H1 (cell line): ENCODE data around the gene MATN1. TPM values are rescaled to one million over a fixed set of nuclear protein-coding genes. Genes with fewer than 3 reads are reported as not detected.
A peak's percentile ranks its signal among the peaks of the same experiment; 100 is the strongest.

Experiments
- CTCF ChIA-PET: fragments of 300-600 bp; sonication (Branson Sonifier 250); formaldehyde crosslinking; loops from one replicate; lab custom pipeline; 2021; ENCODE audit not compliant: partially characterized antibody; lab: Charles Lee
- POLR2A ChIA-PET: fragments of 300-600 bp; sonication (Branson Sonifier 250); formaldehyde crosslinking; loops from one replicate; lab custom pipeline; 2021; ENCODE audit warnings: inconsistent platforms; ENCODE audit not compliant: partially characterized antibody; lab: Charles Lee
- DNase-seq, 2 experiments: peaks; one replicate each; pipeline versions ENCODE4 v3.0.0 to v3.0.0-alpha.2; 2010 to 2022; ENCODE audit warnings: low spot score in 2 of 2, low read depth in 1 of 2, mixed read lengths in 1 of 2
- FAIRE-seq: peaks from 2 replicates; lab custom pipeline; 2011; peaks lifted over from hg19 to GRCh38; lab: Jason Lieb, UNC
- H2AFZ ChIP-seq: 2 replicates; pipeline ENCODE4 v1.8.1; 2012; ENCODE audit warnings: low read length, inconsistent platforms
- H2AK5ac ChIP-seq: 2 replicates; pipeline ENCODE4 v1.6.1; 2013; ENCODE audit warnings: low read depth, low read length
- H2BK120ac ChIP-seq: replicated peaks from 2 replicates; pipeline ENCODE3; 2013; ENCODE audit warnings: low read depth, low read length, inconsistent platforms
- H2BK12ac ChIP-seq: 2 replicates; pipeline ENCODE4 v1.6.1; 2013; ENCODE audit warnings: low read depth, low read length
- H2BK15ac ChIP-seq: 2 replicates; pipeline ENCODE4 v1.6.1; 2013; ENCODE audit warnings: low read length
- H2BK20ac ChIP-seq: 2 replicates; pipeline ENCODE4 v1.6.1; 2013; ENCODE audit warnings: low read length
- H2BK5ac ChIP-seq: 2 replicates; pipeline ENCODE4 v1.6.1; 2013; ENCODE audit warnings: low read depth, low read length
- H3K14ac ChIP-seq: 2 replicates; pipeline ENCODE4 v1.6.1; 2013; ENCODE audit warnings: inconsistent platforms; ENCODE audit not compliant: insufficient read length
- H3K18ac ChIP-seq: 2 replicates; pipeline ENCODE4 v1.6.1; 2013; ENCODE audit warnings: low read length; ENCODE audit errors: extremely low read depth
- H3K23ac ChIP-seq: 2 replicates; pipeline ENCODE4 v1.6.1; 2013; ENCODE audit warnings: inconsistent platforms; ENCODE audit not compliant: insufficient read length
- H3K23me2 ChIP-seq: 2 replicates; pipeline ENCODE4 v1.6.1; 2013; ENCODE audit warnings: low read depth, low read length
- H3K27ac ChIP-seq: 2 replicates; pipeline ENCODE4 v1.6.1; 2011; ENCODE audit warnings: low read depth, low read length, inconsistent platforms
- H3K27me3 ChIP-seq, 4 experiments: replicated peaks in 1 of 4; 1 replicate in 1 of 4; 2 replicates in 3 of 4; pipeline versions ENCODE4 v1.6.1 to v1.8.1; 2011 to 2013; ENCODE audit warnings: low read length in 3 of 4, mild to moderate bottlenecking in 3 of 4, inconsistent platforms in 2 of 4, mixed read lengths in 2 of 4, moderate library complexity in 1 of 4; ENCODE audit not compliant: control insufficient read depth in 3 of 4, insufficient read depth in 3 of 4; ENCODE audit errors: extremely low read depth in 1 of 4
- H3K36me3 ChIP-seq, 4 experiments: 2 replicates each; pipeline versions ENCODE4 v1.6.1 to v1.8.1; 2011 to 2013; ENCODE audit warnings: mild to moderate bottlenecking in 4 of 4, low read length in 3 of 4, moderate library complexity in 2 of 4, control low read depth in 1 of 4, inconsistent platforms in 1 of 4; ENCODE audit not compliant: insufficient read depth in 4 of 4, control insufficient read depth in 2 of 4
- H3K4ac ChIP-seq: replicated peaks from 2 replicates; pipeline ENCODE3; 2013; ENCODE audit warnings: low read length, low read depth, mixed read lengths, inconsistent platforms; ENCODE audit not compliant: insufficient read length
- H3K4me1 ChIP-seq, 4 experiments: replicated peaks in 1 of 4; 1 replicate in 1 of 4; 2 replicates in 3 of 4; pipeline versions ENCODE4 v1.6.1 to v1.8.1; 2011 to 2013; ENCODE audit warnings: low read length in 3 of 4, inconsistent platforms in 2 of 4, mixed read lengths in 1 of 4; ENCODE audit not compliant: insufficient read depth in 4 of 4, control insufficient read depth in 3 of 4
- H3K4me2 ChIP-seq, 2 experiments: 2 replicates each; pipeline versions ENCODE4 v1.6.1 to v1.8.1; 2011 to 2013; ENCODE audit warnings: low read depth in 2 of 2, low read length in 2 of 2, control low read depth in 1 of 2, inconsistent platforms in 1 of 2, mild to moderate bottlenecking in 1 of 2; ENCODE audit not compliant: insufficient read depth in 1 of 2
- H3K4me3 ChIP-seq, 4 experiments: fragments of 200-600, 300-600 bp in 1 of 4; sonication (generic), shearing (Covaris generic), sonication (Bioruptor Twin) in 1 of 4; 2 replicates each; pipeline versions ENCODE4 v1.5.1 to v1.8.1; 2011 to 2016; ENCODE audit warnings: low read length in 4 of 4, low read depth in 3 of 4, control low read depth in 2 of 4, inconsistent platforms in 2 of 4, mild to moderate bottlenecking in 2 of 4, mixed read lengths in 1 of 4, moderate library complexity in 1 of 4; ENCODE audit not compliant: insufficient read depth in 2 of 4; ENCODE audit errors: extremely low read depth in 1 of 4
- H3K56ac ChIP-seq: replicated peaks from 2 replicates; pipeline ENCODE3; 2013; ENCODE audit warnings: low read depth, mild to moderate bottlenecking, mixed read lengths, low read length, inconsistent platforms; ENCODE audit not compliant: insufficient read length
- H3K79me1 ChIP-seq: 2 replicates; pipeline ENCODE4 v1.6.1; 2013; ENCODE audit warnings: low read depth, low read length, control low read depth
- H3K79me2 ChIP-seq, 2 experiments: 2 replicates each; pipeline versions ENCODE4 v1.6.1 to v1.8.1; 2012 to 2013; ENCODE audit warnings: low read length in 2 of 2, mild to moderate bottlenecking in 2 of 2, inconsistent platforms in 1 of 2; ENCODE audit not compliant: insufficient read depth in 2 of 2, control insufficient read depth in 1 of 2
- H3K9ac ChIP-seq, 4 experiments: replicated peaks in 1 of 4; 1 replicate in 1 of 4; 2 replicates in 3 of 4; pipeline versions ENCODE4 v1.6.1 to v1.8.1; 2011 to 2013; ENCODE audit warnings: low read depth in 3 of 4, low read length in 3 of 4, control low read depth in 2 of 4, mild to moderate bottlenecking in 2 of 4, moderate library complexity in 2 of 4, inconsistent platforms in 1 of 4; ENCODE audit errors: extremely low read depth in 1 of 4
- H3K9me3 ChIP-seq, 2 experiments: 2 replicates each; pipeline versions ENCODE4 v1.6.1 to v1.8.1; 2012 to 2013; ENCODE audit warnings: mild to moderate bottlenecking in 2 of 2, moderate library complexity in 2 of 2, control low read depth in 1 of 2, inconsistent platforms in 1 of 2, low read depth in 1 of 2, low read length in 1 of 2, mixed read lengths in 1 of 2; ENCODE audit not compliant: insufficient read depth in 2 of 2
- H4K20me1 ChIP-seq, 2 experiments: replicated peaks in 1 of 2; 2 replicates each; pipeline versions ENCODE3 to v1.8.1; 2011 to 2013; ENCODE audit warnings: inconsistent platforms in 2 of 2, low read length in 2 of 2, mild to moderate bottlenecking in 1 of 2; ENCODE audit not compliant: insufficient read depth in 2 of 2, control insufficient read depth in 1 of 2
- H4K5ac ChIP-seq: 2 replicates; pipeline ENCODE4 v1.6.1; 2013; ENCODE audit warnings: low read length, low read depth, mixed read lengths, inconsistent platforms; ENCODE audit not compliant: insufficient read length
- H4K8ac ChIP-seq: 2 replicates; pipeline ENCODE4 v1.8.0; 2013; ENCODE audit warnings: mild to moderate bottlenecking, moderate library complexity, low read length, inconsistent platforms; ENCODE audit not compliant: insufficient read depth; ENCODE audit errors: extremely low read depth
- H4K91ac ChIP-seq: replicated peaks from 2 replicates; pipeline ENCODE3; 2013; ENCODE audit warnings: low read length, mixed read lengths, inconsistent platforms; ENCODE audit not compliant: insufficient read length
- MAX ChIP-seq: IDR thresholded peaks from 2 replicates; pipeline ENCODE4 v1.6.1; 2012; ENCODE audit warnings: inconsistent platforms
- WGBS, 2 experiments: shearing (Covaris generic) in 1 of 2; methylation state at CpG; one replicate each; pipeline versions ENCODE4 v1.1.6 to v1.1.7; 2013 to 2015; ENCODE audit warnings: low lambda C conversion rate in 2 of 2, mixed read lengths in 2 of 2, inconsistent platforms in 1 of 2, low coverage in 1 of 2, missing lambda C conversion rate in 1 of 2; ENCODE audit not compliant: insufficient replicate concordance in 2 of 2, insufficient coverage in 1 of 2, insufficient read length in 1 of 2; ENCODE audit errors: extremely low coverage in 1 of 2, missing lambda C conversion rate in 1 of 2; 5-methylcytosine and 5-hydroxymethylcytosine counted together
- long read RNA-seq, 2 experiments: library from RNA in 1 of 2; library from capped mRNA in 1 of 2; stranded (forward); transcript quantifications; one replicate each; pipeline ENCODE4 v2.0.0, GENCODE V29; 2021; ENCODE audit warnings: inconsistent platforms in 1 of 2
- polyA minus RNA-seq, 3 experiments: library from RNA; depleted of rRNA, polyadenylated mRNA; stranded (reverse); fragments of >200 nt; gene quantifications; 1 replicate in 2 of 3; 2 replicates in 1 of 3; pipeline ENCODE4 v1.2.3, GENCODE V29; 2011
- polyA plus RNA-seq, 7 experiments: library from polyadenylated mRNA; depleted of rRNA in 3 of 7; stranded (reverse) in 5 of 7; unstranded in 2 of 7; fragments of >200 nt in 5 of 7; fragments of 200-250 nt in 2 of 7; gene quantifications; 1 replicate in 5 of 7; 2 replicates in 1 of 7; 4 replicates in 1 of 7; pipeline versions ENCODE4 v1.2.1 to v1.2.3, GENCODE V29; 2011 to 2013; ENCODE audit warnings: missing spikeins in 2 of 7, mixed read lengths in 2 of 7
- total RNA-seq: library from RNA; stranded (reverse); fragmentation: NEBNext Ultra II Directional; extraction: Animal tissue kit (Norgen Biotek cat#: 25700); gene quantifications from 2 replicates; pipeline ENCODE4 v1.2.1, GENCODE V29; 2021

The MATN1 gene
- total RNA-seq = 0.11 and 0.28 TPM in 2 replicates
- polyA plus RNA-seq (2011; rRNA removed) = 0.11 and 0.12 TPM in 2 replicates
- polyA plus RNA-seq (2011; cell fraction: cytosol; rRNA removed) = 0.23 TPM
- polyA plus RNA-seq (2011; cell fraction: nucleus; rRNA removed) = 0.19 TPM
- 0.11 to 0.32 TPM (median 0.16 TPM) in 4 replicates for polyA plus RNA-seq (2012, experiment 1 of 2)
- polyA plus RNA-seq (2012, experiment 2 of 2) = not detected
- polyA plus RNA-seq (2013, experiment 1 of 2) = 0.08 TPM
- 0.11 TPM for polyA plus RNA-seq (2013, experiment 2 of 2)
- 0.13 and 0.24 TPM in 2 replicates for polyA minus RNA-seq (2011; rRNA and poly(A)+ RNA removed)
- polyA minus RNA-seq (2011; cell fraction: cytosol; rRNA and poly(A)+ RNA removed) = not detected
- polyA minus RNA-seq (2011; cell fraction: nucleus; rRNA and poly(A)+ RNA removed) = not detected
- long read RNA-seq, experiment 1 = 0 reads
- long read RNA-seq, experiment 2 = 0 reads

- 82% methylated on average over 12 of the region's 14 CpGs; no CpG with 5 or more reads in 1 of the 2 experiments for WGBS, 2 experiments
- no peak for FAIRE-seq
Observed at GRCh38 chr1:30723331-30723755, at the start of gene MATN1. MATN1 (minus strand) TSS chr1:30723585; CDS start chr1:30723551, 34 bp downstream.

More at GRCh38 chr1:30723331-30723755, at the start of gene MATN1:
- Histone ChIP-seq H3K4me1 (peaks cover 0 to 9% (median 4%) of the 10 kb centered on the region in 4 experiments; a peak in 5 of 7 replicates), H3K23me2 (peaks cover 6% of the 10 kb centered on the region; the same call in 1 of the 2 replicates), H4K91ac (peak within 1 kb of the TSS; percentile 52), H2BK120ac (no peak within 1 kb of the TSS), H2AFZ (no peak within 1 kb of the TSS), H3K79me1 (no peaks in the 10 kb centered on the region), H3K36me3 (no peaks in the 10 kb centered on the region), H2BK5ac (no peak within 1 kb of the TSS; the same call in 1 of the 2 replicates), H3K18ac (peak within 1 kb of the TSS; percentile 28; the same call in 1 of the 2 replicates), H3K23ac (no peak within 1 kb of the TSS), H2BK15ac (no peak within 1 kb of the TSS), H3K4me3 (no peak within 1 kb of the TSS), H3K4me2 (no peak within 1 kb of the TSS), H3K4ac (no peak within 1 kb of the TSS), H3K56ac (no peak within 1 kb of the TSS), H3K9me3 (no peaks in the 10 kb centered on the region), H3K27me3 (no peaks in the 10 kb centered on the region; a peak in 1 of 7 replicates), H4K5ac (no peak within 1 kb of the TSS), H4K8ac (no peak within 1 kb of the TSS), H2BK12ac (0 out of 2 replicates have a peak within 1 kb of the TSS, but pooled peaks have one; percentile 68), H2AK5ac (no peak within 1 kb of the TSS), H3K14ac (no peak within 1 kb of the TSS), H3K27ac (no peak within 1 kb of the TSS), H3K79me2 (no peaks in the 10 kb centered on the region), H2BK20ac (no peak within 1 kb of the TSS), H4K20me1 (no peaks in the 10 kb centered on the region), H3K9ac (no peak within 1 kb of the TSS)
- CTCF ChIA-PET = interaction anchor here (0.7 to 55.1 kb wide), 13 partner anchors 9 to 206 kb away, joined by 3 to 1640 read pairs (median 3); partner anchors contain the start of gene LAPTM5
- no peak for DNase-seq
- POLR2A ChIA-PET = interaction anchor here (0.6 to 0.8 kb wide), 2 partner anchors 56 to 79 kb away, joined by 3 read pairs; no protein-coding TSS in a partner anchor
- TF ChIP-seq MAX = no peak
